Ishikawa (cell line): ENCODE results near the gene MBNL1.

ENCODE experiments used
- CEBPB ChIP-seq: IDR thresholded peaks from 2 replicates; pipeline ENCODE4 v1.6.1; 2012
- CREB1 ChIP-seq: IDR thresholded peaks from 2 replicates; pipeline ENCODE4 v1.6.1; 2012; ENCODE audit warnings: low read depth
- EGR1 ChIP-seq: IDR thresholded peaks from 2 replicates; pipeline ENCODE4 v1.6.1; 2012
- EP300 ChIP-seq: IDR thresholded peaks from 2 replicates; pipeline ENCODE4 v1.6.1; 2012; ENCODE audit warnings: borderline replicate concordance
- FOXM1 ChIP-seq: IDR thresholded peaks from 2 replicates; pipeline ENCODE4 v1.6.1; 2012; ENCODE audit warnings: low read depth, borderline replicate concordance
- NFIC ChIP-seq: IDR thresholded peaks from 2 replicates; pipeline ENCODE4 v1.6.1; 2012
- RAD21 ChIP-seq: IDR thresholded peaks from 2 replicates; pipeline ENCODE4 v1.6.1; 2012; ENCODE audit warnings: low read depth
- TAF1 ChIP-seq: IDR thresholded peaks from 2 replicates; pipeline ENCODE4 v1.6.1; 2012; ENCODE audit warnings: low read depth, mild to moderate bottlenecking
- TCF12 ChIP-seq: IDR thresholded peaks from 2 replicates; pipeline ENCODE4 v1.6.1; 2012; ENCODE audit warnings: low read depth
- TEAD4 ChIP-seq: IDR thresholded peaks from 2 replicates; pipeline ENCODE4 v1.6.1; 2012
- YY1 ChIP-seq: IDR thresholded peaks from 2 replicates; pipeline ENCODE4 v1.6.1; 2012; ENCODE audit warnings: low read depth
- ZBTB7A ChIP-seq: IDR thresholded peaks from 2 replicates; pipeline ENCODE4 v1.6.1; 2012; ENCODE audit warnings: low read depth
- TF ChIP-seq, protein P1 (sequence below): IDR thresholded peaks from 2 replicates; pipeline ENCODE4 v1.6.1; 2012
- TF ChIP-seq, protein P2 (sequence below): IDR thresholded peaks from 2 replicates; pipeline ENCODE4 v1.6.1; 2012
- TF ChIP-seq, protein P3 (sequence below): IDR thresholded peaks from 2 replicates; pipeline ENCODE4 v1.6.1; 2012; ENCODE audit warnings: low read depth, mild to moderate bottlenecking

MBNL1 gene

GRCh38 chr3:152426393-152426792 is 157.7 kb downstream of the MBNL1 start:
- TF ChIP-seq TAF1 (no peak), CREB1 (no peak), CEBPB (no peak), TEAD4 (no peak), FOXM1 (no peak), EP300 (no peak), RAD21 (no peak), YY1 (no peak), EGR1 (no peak), TCF12 (no peak), NFIC (no peak), ZBTB7A (no peak)
- TF ChIP-seq, protein P1, sequence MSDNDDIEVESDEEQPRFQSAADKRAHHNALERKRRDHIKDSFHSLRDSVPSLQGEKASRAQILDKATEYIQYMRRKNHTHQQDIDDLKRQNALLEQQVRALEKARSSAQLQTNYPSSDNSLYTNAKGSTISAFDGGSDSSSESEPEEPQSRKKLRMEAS: no peak
- TF ChIP-seq, protein P2, sequence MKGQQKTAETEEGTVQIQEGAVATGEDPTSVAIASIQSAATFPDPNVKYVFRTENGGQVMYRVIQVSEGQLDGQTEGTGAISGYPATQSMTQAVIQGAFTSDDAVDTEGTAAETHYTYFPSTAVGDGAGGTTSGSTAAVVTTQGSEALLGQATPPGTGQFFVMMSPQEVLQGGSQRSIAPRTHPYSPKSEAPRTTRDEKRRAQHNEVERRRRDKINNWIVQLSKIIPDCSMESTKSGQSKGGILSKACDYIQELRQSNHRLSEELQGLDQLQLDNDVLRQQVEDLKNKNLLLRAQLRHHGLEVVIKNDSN: no peak
- TF ChIP-seq, protein P3, sequence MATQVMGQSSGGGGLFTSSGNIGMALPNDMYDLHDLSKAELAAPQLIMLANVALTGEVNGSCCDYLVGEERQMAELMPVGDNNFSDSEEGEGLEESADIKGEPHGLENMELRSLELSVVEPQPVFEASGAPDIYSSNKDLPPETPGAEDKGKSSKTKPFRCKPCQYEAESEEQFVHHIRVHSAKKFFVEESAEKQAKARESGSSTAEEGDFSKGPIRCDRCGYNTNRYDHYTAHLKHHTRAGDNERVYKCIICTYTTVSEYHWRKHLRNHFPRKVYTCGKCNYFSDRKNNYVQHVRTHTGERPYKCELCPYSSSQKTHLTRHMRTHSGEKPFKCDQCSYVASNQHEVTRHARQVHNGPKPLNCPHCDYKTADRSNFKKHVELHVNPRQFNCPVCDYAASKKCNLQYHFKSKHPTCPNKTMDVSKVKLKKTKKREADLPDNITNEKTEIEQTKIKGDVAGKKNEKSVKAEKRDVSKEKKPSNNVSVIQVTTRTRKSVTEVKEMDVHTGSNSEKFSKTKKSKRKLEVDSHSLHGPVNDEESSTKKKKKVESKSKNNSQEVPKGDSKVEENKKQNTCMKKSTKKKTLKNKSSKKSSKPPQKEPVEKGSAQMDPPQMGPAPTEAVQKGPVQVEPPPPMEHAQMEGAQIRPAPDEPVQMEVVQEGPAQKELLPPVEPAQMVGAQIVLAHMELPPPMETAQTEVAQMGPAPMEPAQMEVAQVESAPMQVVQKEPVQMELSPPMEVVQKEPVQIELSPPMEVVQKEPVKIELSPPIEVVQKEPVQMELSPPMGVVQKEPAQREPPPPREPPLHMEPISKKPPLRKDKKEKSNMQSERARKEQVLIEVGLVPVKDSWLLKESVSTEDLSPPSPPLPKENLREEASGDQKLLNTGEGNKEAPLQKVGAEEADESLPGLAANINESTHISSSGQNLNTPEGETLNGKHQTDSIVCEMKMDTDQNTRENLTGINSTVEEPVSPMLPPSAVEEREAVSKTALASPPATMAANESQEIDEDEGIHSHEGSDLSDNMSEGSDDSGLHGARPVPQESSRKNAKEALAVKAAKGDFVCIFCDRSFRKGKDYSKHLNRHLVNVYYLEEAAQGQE: no peak

DNA sequence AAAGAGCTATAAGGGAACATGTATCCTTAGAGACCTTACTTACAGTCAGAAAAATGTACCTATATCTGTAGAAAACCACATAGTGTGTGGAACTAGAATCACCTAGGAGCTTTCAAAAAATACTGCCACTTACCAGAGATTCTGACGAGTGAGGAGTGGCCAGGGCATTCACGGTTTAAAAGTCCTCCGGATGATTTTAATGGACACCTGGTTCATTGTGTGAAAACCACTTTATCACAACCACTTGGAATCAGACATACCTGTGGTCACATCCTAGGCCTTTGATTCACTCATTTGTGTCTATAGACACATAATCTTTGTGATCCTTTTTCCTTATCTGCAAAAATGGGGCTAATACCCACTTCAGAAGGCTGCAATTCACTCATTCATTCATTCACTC is 159.8 kb downstream of the MBNL1 start:
- TF ChIP-seq CREB1: no peak
- TF ChIP-seq ZBTB7A: no peak
- TF ChIP-seq, protein P1: no peak
- no peak for TF ChIP-seq EP300
- no peak for TF ChIP-seq CEBPB
- TF ChIP-seq RAD21: no peak
- no peak for TF ChIP-seq YY1
- no peak for TF ChIP-seq FOXM1
- no peak for TF ChIP-seq TEAD4

- no peak for TF ChIP-seq ZBTB7A
- TF ChIP-seq CEBPB: no peak
- TF ChIP-seq, protein P3: no peak
- no peak for TF ChIP-seq TAF1
- no peak for TF ChIP-seq YY1
- TF ChIP-seq TEAD4: no peak
Measured at GRCh38 chr3:152430223-152431002, 161.7 kb downstream of the MBNL1 start.

GRCh38 chr3:152434142-152434541 is 165.4 kb downstream of the MBNL1 start:
- no peak for TF ChIP-seq FOXM1
- TF ChIP-seq RAD21: no peak
- TF ChIP-seq CREB1: no peak

GRCh38 chr3:152436707-152437590 is 168.2 kb downstream of the MBNL1 start:
- TF ChIP-seq FOXM1: no peak
- TF ChIP-seq, protein P3: no peak
- TF ChIP-seq TEAD4: no peak
- no peak for TF ChIP-seq CREB1
- no peak for TF ChIP-seq EP300
- TF ChIP-seq NFIC: no peak
- TF ChIP-seq YY1: no peak
- TF ChIP-seq CEBPB: no peak
